Endodermal cell (in vitro differentiated cells): ENCODE data around the gene PSMB10. TPM values are rescaled to one million over a fixed set of nuclear protein-coding genes. Genes with fewer than 3 reads are reported as not detected.

Experiments used
- DNase-seq: peaks from one replicate; pipeline ENCODE4 v3.0.0-alpha.2; 2017
- H3K27ac ChIP-seq: 2 replicates; pipeline ENCODE4 v1.5.1; 2013; ENCODE audit warnings: mild to moderate bottlenecking, low read depth, low read length, moderate library complexity
- H3K27me3 ChIP-seq: 2 replicates; pipeline ENCODE4 v1.6.1; 2013; ENCODE audit warnings: mild to moderate bottlenecking, low read length, moderate library complexity; ENCODE audit not compliant: insufficient read depth, control insufficient read depth, poor library complexity, severe bottlenecking
- H3K36me3 ChIP-seq: 2 replicates; pipeline ENCODE4 v1.7.0; 2013; ENCODE audit warnings: mild to moderate bottlenecking, low read length, moderate library complexity; ENCODE audit not compliant: control insufficient read depth, insufficient read depth
- H3K4me1 ChIP-seq: one replicate; pipeline ENCODE4 v1.7.0; 2013; ENCODE audit warnings: low read length; ENCODE audit not compliant: control insufficient read depth, insufficient read depth
- H3K4me3 ChIP-seq: 2 replicates; pipeline ENCODE4 v1.5.1; 2013; ENCODE audit warnings: mild to moderate bottlenecking, low read length, moderate library complexity
- H3K9ac ChIP-seq: 2 replicates; pipeline ENCODE4 v1.6.1; 2013; ENCODE audit warnings: mild to moderate bottlenecking, low read length, moderate library complexity; ENCODE audit not compliant: poor library complexity, severe bottlenecking; ENCODE audit errors: extremely low read depth
- H3K9me3 ChIP-seq: 2 replicates; pipeline ENCODE4 v1.6.1; 2013; ENCODE audit warnings: mild to moderate bottlenecking, low read length, moderate library complexity; ENCODE audit not compliant: control insufficient read depth
- H3K27ac Mint-ChIP-seq: 2 replicates; pipeline ENCODE4 v1.8.0; 2020; ENCODE audit warnings: mixed read lengths
- H3K27me3 Mint-ChIP-seq: 2 replicates; pipeline ENCODE4 v1.8.0; 2021; ENCODE audit warnings: mild to moderate bottlenecking, mixed read lengths; ENCODE audit not compliant: insufficient read depth
- H3K36me3 Mint-ChIP-seq: 2 replicates; pipeline ENCODE4 v1.8.0; 2020; ENCODE audit warnings: low read depth, mixed read lengths
- H3K4me1 Mint-ChIP-seq: 2 replicates; pipeline ENCODE4 v1.8.0; 2020; ENCODE audit warnings: mixed read lengths
- H3K4me3 Mint-ChIP-seq: 2 replicates; pipeline ENCODE4 v1.8.0; 2020; ENCODE audit warnings: mild to moderate bottlenecking, moderate library complexity, mixed read lengths
- H3K9me3 Mint-ChIP-seq: 2 replicates; pipeline ENCODE4 v1.8.0; 2020; ENCODE audit warnings: mild to moderate bottlenecking, mixed read lengths
- WGBS, 2 experiments: methylation state at CpG; one replicate each; pipeline versions ENCODE4 v1.1.5 to v1.1.7; 2013; ENCODE audit warnings: missing lambda C conversion rate in 2 of 2, mixed read lengths in 1 of 2; ENCODE audit not compliant: insufficient coverage in 1 of 2, insufficient read length in 1 of 2; 5-methylcytosine and 5-hydroxymethylcytosine counted together
- total RNA-seq, 2 donors: library from RNA; stranded (reverse); fragmentation: NEBNext Ultra II Directional in 1 of 2; extraction: Animal tissue kit (Norgen Biotek cat#: 25700) in 1 of 2; gene quantifications; 2 replicates in 1 of 2; 3 replicates in 1 of 2; pipeline ENCODE4 v1.2.1, GENCODE V29; 2021
- TF ChIP-seq, protein P1 (sequence below): fragments of 200-600 bp; sonication (generic); conservative IDR thresholded peaks from 2 replicates; pipeline ENCODE4 v1.5.0; 2021; ENCODE audit warnings: antibody characterized with exemption, mild to moderate bottlenecking

PSMB10 gene
- total RNA-seq, 2 donors from 2014 or later = 15.5 to 16.5 TPM

DNA sequence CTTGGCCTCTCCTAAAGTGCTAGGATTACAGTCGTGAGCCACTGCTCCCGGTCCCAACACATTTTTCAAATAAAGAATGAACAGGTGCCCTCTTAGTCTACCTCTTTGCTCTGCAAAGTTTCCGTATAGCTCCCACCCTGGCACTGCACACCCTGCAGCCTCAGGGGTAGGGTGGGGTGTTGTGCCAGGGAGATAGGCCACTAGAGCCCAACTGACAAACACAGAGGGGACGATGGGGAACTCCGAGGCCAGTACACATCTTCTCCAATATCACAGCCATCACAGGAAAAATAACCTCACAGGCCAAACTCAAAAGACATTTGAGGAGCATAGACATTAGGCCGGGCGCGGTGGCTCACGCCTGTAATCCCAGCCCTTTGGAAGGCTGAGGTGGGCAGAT is 34.5 kb upstream of the PSMB10 start:
- Mint-ChIP-seq H3K4me3 (no peak overlapping the region), H3K27me3 (peaks cover 15% of the 10 kb centered on the region), H3K27ac (no peak overlapping the region), H3K9me3 (no peaks in the 10 kb centered on the region), H3K4me1 (peaks cover 19% of the 10 kb centered on the region), H3K36me3 (no peaks in the 10 kb centered on the region)
- Histone ChIP-seq H3K27ac (no peak overlapping the region), H3K9ac (no peak overlapping the region), H3K4me1 (peaks cover 2% of the 10 kb centered on the region), H3K27me3 (no peaks in the 10 kb centered on the region), H3K36me3 (no peaks in the 10 kb centered on the region), H3K9me3 (no peaks in the 10 kb centered on the region), H3K4me3 (no peak overlapping the region)
- WGBS, 2 experiments = 90 to 95% methylated on average over 8 to 9 of the region's 9 CpGs
- DNase-seq = no peak
- TF ChIP-seq, protein P1, sequence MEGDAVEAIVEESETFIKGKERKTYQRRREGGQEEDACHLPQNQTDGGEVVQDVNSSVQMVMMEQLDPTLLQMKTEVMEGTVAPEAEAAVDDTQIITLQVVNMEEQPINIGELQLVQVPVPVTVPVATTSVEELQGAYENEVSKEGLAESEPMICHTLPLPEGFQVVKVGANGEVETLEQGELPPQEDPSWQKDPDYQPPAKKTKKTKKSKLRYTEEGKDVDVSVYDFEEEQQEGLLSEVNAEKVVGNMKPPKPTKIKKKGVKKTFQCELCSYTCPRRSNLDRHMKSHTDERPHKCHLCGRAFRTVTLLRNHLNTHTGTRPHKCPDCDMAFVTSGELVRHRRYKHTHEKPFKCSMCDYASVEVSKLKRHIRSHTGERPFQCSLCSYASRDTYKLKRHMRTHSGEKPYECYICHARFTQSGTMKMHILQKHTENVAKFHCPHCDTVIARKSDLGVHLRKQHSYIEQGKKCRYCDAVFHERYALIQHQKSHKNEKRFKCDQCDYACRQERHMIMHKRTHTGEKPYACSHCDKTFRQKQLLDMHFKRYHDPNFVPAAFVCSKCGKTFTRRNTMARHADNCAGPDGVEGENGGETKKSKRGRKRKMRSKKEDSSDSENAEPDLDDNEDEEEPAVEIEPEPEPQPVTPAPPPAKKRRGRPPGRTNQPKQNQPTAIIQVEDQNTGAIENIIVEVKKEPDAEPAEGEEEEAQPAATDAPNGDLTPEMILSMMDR = no peak

DNA sequence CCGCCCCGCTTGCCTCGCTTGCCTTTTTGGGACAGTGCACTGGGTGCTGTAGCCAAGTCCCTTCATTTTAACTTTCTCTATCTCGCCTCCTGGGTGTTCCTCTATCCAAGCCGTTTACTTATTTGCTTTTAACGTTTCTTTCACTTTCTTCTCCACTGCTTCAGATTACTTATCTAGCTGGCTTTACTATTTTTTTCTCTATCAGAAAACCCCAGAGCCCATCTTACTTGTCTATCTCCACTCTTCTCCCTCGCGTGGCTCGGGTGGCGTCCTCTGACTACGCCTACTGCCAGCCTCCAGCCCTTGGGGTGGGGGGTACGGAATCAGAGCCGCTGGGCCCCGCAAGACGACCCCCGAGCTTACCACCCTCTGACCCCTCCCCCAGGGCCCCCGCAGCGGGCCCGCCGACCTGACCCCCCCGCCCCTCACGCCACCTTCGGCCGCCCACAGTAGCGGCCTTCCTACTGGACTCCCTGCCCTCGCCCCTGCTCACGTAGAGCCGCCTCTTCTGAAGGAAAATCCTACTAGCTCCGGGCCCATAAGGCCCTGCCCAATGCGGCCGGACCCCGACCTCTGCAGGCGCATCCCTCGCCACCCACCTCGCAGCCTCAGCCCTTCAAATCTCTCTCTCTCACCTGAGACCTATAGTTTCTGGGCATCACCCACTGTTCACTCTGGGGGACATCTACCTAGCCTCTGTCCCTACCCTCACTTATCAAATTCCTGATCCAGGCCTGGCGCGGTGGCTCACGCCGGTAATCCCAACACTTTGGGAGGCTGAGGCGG is 32.8 kb upstream of the PSMB10 start:
- DNase-seq = peak; percentile 90
- H3K27me3 ChIP-seq = no peaks in the 10 kb centered on the region
- H3K9ac ChIP-seq = no peak overlapping the region
- H3K9me3 Mint-ChIP-seq = no peaks in the 10 kb centered on the region
- WGBS, 2 experiments = 72 to 86% methylated on average over 26 to 38 of the region's 40 CpGs
- peak overlapping the region; percentile 81 for H3K4me3 Mint-ChIP-seq
- H3K4me3 ChIP-seq = no peak overlapping the region
- no peak overlapping the region for H3K27ac ChIP-seq
- TF ChIP-seq, protein P1 = peak; percentile 10
- H3K36me3 Mint-ChIP-seq = no peaks in the 10 kb centered on the region
- H3K36me3 ChIP-seq = peaks cover 3% of the 10 kb centered on the region
- H3K27ac Mint-ChIP-seq = peak overlapping the region; percentile 75
- H3K27me3 Mint-ChIP-seq = peaks cover 15% of the 10 kb centered on the region
- peaks cover 21% of the 10 kb centered on the region for H3K4me1 Mint-ChIP-seq
- no peaks in the 10 kb centered on the region for H3K9me3 ChIP-seq
- peaks cover 15% of the 10 kb centered on the region for H3K4me1 ChIP-seq

- WGBS, 2 experiments = 17 to 40% methylated on average over 26 to 77 of the region's 78 CpGs
- Mint-ChIP-seq H3K27me3 (peaks cover 15% of the 10 kb centered on the region), H3K9me3 (no peaks in the 10 kb centered on the region), H3K4me3 (peak within 1 kb of the TSS; percentile 81), H3K27ac (peak within 1 kb of the TSS; percentile 81), H3K36me3 (no peaks in the 10 kb centered on the region), H3K4me1 (peaks cover 21% of the 10 kb centered on the region)
- TF ChIP-seq, protein P1 = no peak
- Histone ChIP-seq H3K27me3 (no peaks in the 10 kb centered on the region), H3K9ac (peak within 1 kb of the TSS; percentile 76), H3K27ac (no peak within 1 kb of the TSS), H3K4me1 (peaks cover 16% of the 10 kb centered on the region), H3K9me3 (no peaks in the 10 kb centered on the region), H3K36me3 (peaks cover 6% of the 10 kb centered on the region), H3K4me3 (peak within 1 kb of the TSS; percentile 95)
- DNase-seq = peak; percentile 94
Measured at GRCh38 chr16:67968400-67969253, 32.0 kb upstream of the PSMB10 start, which contains the start of gene SLC12A4. Gene SLC12A4 (minus strand): TSS chr16:67968637. CDS start chr16:67968553, 84 bp downstream.
